Type B pancreatic cell (in vitro differentiated cells): ENCODE results near the gene HLA-F. TPM values are rescaled to one million over a fixed set of nuclear protein-coding genes. Genes with fewer than 3 reads are reported as not detected.

Source experiments
- DNase-seq: peaks from one replicate; pipeline ENCODE4 v3.0.0; 2021; ENCODE audit warnings: mixed read lengths; ENCODE audit not compliant: unreplicated experiment; ENCODE audit errors: extremely low spot score
- H3K27ac Mint-ChIP-seq: 2 replicates; pipeline ENCODE4 v1.8.0; 2021; ENCODE audit warnings: mild to moderate bottlenecking, mixed read lengths
- H3K27me3 Mint-ChIP-seq: 2 replicates; pipeline ENCODE4 v1.8.0; 2021; ENCODE audit warnings: mixed read lengths
- H3K36me3 Mint-ChIP-seq: 2 replicates; pipeline ENCODE4 v1.8.0; 2021; ENCODE audit warnings: mixed read lengths
- H3K4me1 Mint-ChIP-seq: one replicate; pipeline ENCODE4 v1.8.0; 2021; ENCODE audit warnings: mixed read lengths; ENCODE audit not compliant: unreplicated experiment
- H3K4me3 Mint-ChIP-seq: 2 replicates; pipeline ENCODE4 v1.8.0; 2021; ENCODE audit warnings: mild to moderate bottlenecking, mixed read lengths
- H3K9me3 Mint-ChIP-seq: 2 replicates; pipeline ENCODE4 v1.8.0; 2021; ENCODE audit warnings: mixed read lengths
- total RNA-seq: library from RNA; stranded (reverse); gene quantifications from 2 replicates; pipeline ENCODE4 v1.2.1, GENCODE V29; 2021; ENCODE audit warnings: low replicate concordance
- TF ChIP-seq, protein P1 (sequence below): fragments of 200-600 bp; sonication (generic); conservative IDR thresholded peaks from 2 replicates; pipeline ENCODE4 v1.5.0; 2021; ENCODE audit warnings: antibody characterized with exemption, mild to moderate bottlenecking

HLA-F gene
- total RNA-seq, 1 donor from 2014 or later = 2.8 TPM

DNA sequence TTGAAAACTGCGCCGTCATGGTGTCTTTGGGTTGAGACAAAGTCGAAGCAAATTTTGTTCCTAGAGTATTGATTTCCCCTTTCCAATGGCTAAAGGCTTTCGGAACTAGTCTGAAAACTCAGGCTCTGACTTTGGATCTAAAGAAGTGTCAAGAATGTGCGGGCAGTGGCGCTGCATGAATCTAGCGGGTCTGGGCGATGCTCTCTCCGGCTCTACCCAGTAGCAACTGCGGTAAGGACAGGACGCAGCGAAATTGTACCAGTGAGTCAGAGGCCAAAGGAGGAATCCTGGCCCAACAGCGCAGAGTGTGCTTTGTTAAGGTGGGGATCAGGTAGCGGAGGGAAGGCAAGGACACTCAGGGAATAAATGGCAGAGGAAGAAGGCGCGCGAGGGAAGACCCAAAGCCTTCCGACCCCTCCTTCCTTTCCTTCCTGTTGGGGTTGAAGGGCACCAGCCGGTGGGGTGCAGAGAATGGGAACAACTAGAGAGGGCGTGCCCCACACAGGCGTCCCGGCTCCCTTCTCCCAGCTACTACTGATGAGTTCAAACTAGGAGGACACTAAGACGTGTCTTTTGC is 32.1 kb downstream of the HLA-F start:
- Mint-ChIP-seq H3K4me3 (no peak overlapping the region), H3K4me1 (peaks cover 9% of the 10 kb centered on the region), H3K36me3 (no peaks in the 10 kb centered on the region), H3K9me3 (no peaks in the 10 kb centered on the region), H3K27me3 (peaks cover 78% of the 10 kb centered on the region), H3K27ac (no peak overlapping the region)
- DNase-seq = peak; percentile 39
- TF ChIP-seq, protein P1, sequence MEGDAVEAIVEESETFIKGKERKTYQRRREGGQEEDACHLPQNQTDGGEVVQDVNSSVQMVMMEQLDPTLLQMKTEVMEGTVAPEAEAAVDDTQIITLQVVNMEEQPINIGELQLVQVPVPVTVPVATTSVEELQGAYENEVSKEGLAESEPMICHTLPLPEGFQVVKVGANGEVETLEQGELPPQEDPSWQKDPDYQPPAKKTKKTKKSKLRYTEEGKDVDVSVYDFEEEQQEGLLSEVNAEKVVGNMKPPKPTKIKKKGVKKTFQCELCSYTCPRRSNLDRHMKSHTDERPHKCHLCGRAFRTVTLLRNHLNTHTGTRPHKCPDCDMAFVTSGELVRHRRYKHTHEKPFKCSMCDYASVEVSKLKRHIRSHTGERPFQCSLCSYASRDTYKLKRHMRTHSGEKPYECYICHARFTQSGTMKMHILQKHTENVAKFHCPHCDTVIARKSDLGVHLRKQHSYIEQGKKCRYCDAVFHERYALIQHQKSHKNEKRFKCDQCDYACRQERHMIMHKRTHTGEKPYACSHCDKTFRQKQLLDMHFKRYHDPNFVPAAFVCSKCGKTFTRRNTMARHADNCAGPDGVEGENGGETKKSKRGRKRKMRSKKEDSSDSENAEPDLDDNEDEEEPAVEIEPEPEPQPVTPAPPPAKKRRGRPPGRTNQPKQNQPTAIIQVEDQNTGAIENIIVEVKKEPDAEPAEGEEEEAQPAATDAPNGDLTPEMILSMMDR = no peak

DNA sequence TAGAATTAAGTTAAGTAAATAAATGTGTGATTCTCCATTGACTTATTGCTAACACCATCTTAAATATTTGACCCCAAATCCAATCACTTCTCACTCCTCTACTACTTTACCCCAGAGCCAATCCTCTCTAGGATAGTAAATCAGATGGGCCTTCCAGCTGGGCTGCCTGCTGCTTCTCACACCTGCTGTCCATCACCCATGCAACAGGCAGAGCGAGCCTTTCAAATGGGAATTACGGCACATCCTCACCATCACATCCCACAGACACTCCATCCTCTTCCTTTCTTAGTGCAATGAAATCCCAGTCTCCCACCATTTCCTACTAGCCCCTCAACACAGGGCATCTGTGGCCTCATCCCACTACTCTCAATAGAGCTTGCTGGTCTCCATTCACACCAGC is 34.0 kb downstream of the HLA-F start:
- TF ChIP-seq, protein P1 = no peak
- DNase-seq = peak; percentile 42
- Mint-ChIP-seq H3K9me3 (no peaks in the 10 kb centered on the region), H3K36me3 (no peaks in the 10 kb centered on the region), H3K4me3 (no peak overlapping the region), H3K4me1 (peaks cover 9% of the 10 kb centered on the region), H3K27me3 (peaks cover 63% of the 10 kb centered on the region), H3K27ac (no peak overlapping the region)

DNA sequence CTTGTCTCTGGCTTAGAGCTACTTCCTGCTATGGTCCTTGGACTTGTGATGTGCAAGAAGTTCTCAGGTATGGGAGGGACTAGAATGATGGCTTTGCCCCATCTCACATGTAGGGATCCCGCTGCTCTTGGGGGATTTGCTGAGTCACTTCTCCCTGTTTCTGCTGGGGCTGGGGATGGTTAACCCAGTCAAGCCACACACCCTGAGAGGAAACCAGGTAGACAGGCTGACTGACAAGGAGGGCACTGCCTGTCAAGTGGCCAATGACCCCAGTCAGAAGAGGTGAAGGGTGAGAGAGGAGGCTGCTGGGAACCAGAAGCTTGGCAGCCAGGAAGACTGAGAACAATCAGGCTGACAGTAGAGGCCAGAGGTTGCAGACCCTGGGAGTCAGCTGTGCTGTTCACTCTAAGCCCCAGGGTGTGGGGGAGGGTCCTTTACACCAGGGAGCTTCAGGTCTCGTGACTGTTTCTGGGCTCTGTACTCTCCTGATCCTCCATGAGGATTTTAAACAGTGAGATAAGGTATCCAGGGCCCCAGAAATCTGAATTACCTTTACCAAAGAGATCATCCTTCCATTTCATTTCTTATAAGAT is 34.6 kb downstream of the HLA-F start:
- TF ChIP-seq, protein P1 = no peak
- Mint-ChIP-seq H3K4me1 (peaks cover 5% of the 10 kb centered on the region), H3K27ac (no peak overlapping the region), H3K4me3 (no peak overlapping the region), H3K27me3 (peaks cover 58% of the 10 kb centered on the region), H3K36me3 (no peaks in the 10 kb centered on the region), H3K9me3 (no peaks in the 10 kb centered on the region)
- DNase-seq = peak; percentile 32

DNA sequence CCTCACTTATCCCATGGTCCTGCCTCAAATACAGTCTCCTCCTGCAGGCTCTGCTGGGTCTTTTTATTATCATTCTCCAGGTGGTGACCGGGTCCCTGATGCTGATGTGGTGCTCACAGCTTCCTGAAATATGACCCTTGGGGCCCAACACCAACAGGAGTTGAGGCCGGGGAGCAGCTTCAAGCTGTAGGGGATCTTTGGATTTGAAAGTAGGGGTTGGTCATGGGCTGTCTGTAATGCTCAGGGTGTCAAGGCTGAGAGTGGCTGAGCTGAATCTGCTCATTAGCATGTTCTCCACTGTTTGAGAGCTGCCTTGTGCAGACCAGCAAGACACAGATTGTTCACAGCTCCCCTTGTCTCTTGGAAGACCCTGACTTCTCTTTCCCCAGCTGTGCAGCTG is 35.5 kb downstream of the HLA-F start:
- H3K27ac Mint-ChIP-seq = no peak overlapping the region
- H3K36me3 Mint-ChIP-seq = no peaks in the 10 kb centered on the region
- DNase-seq = peak; percentile 43
- TF ChIP-seq, protein P1 = no peak
- H3K27me3 Mint-ChIP-seq = peaks cover 57% of the 10 kb centered on the region
- H3K4me1 Mint-ChIP-seq = no peaks in the 10 kb centered on the region
- no peak overlapping the region for H3K4me3 Mint-ChIP-seq
- H3K9me3 Mint-ChIP-seq = no peaks in the 10 kb centered on the region

DNA sequence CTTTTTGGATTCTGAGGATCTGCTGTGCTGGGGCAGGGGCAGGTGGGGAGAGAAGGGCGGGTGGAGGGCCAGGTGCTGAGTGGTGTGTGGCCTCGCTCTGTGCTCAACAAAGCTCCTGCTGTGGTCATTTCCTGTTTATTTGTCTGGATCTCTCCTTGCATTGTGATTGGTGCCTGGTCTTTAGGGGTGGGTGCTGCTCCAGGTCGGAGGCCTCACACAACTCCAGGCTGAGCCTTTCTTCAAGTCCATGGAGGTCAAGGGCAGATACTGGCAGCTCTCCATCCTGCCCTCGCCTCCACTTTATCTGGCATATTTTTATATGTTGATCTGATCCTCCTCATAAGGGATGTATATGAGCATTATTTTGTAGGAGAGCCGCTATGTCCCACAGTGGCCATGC is 36.2 kb downstream of the HLA-F start:
- Mint-ChIP-seq H3K9me3 (no peaks in the 10 kb centered on the region), H3K27me3 (peaks cover 61% of the 10 kb centered on the region), H3K36me3 (no peaks in the 10 kb centered on the region), H3K4me1 (no peaks in the 10 kb centered on the region), H3K27ac (no peak overlapping the region), H3K4me3 (no peak overlapping the region)
- TF ChIP-seq, protein P1 = no peak
- DNase-seq = no peak
